Retinal pigment epithelial cell (primary cell): Measurements from ENCODE around the gene INPP5E.

Experiments
- DNase-seq: peaks from one replicate; pipeline ENCODE4 v3.0.0-alpha.2; 2010; ENCODE audit warnings: low read depth
- H3K4me3 ChIP-seq: 2 replicates; pipeline ENCODE4 v1.5.1; 2011; ENCODE audit warnings: mild to moderate bottlenecking, low read length, control low read depth, moderate library complexity
- TF ChIP-seq, protein P1 (sequence below): conservative IDR thresholded peaks from 2 replicates; pipeline ENCODE4 v1.5.1; 2011; ENCODE audit warnings: low read depth, low read length, control low read depth, inconsistent platforms

The INPP5E gene, protein sequence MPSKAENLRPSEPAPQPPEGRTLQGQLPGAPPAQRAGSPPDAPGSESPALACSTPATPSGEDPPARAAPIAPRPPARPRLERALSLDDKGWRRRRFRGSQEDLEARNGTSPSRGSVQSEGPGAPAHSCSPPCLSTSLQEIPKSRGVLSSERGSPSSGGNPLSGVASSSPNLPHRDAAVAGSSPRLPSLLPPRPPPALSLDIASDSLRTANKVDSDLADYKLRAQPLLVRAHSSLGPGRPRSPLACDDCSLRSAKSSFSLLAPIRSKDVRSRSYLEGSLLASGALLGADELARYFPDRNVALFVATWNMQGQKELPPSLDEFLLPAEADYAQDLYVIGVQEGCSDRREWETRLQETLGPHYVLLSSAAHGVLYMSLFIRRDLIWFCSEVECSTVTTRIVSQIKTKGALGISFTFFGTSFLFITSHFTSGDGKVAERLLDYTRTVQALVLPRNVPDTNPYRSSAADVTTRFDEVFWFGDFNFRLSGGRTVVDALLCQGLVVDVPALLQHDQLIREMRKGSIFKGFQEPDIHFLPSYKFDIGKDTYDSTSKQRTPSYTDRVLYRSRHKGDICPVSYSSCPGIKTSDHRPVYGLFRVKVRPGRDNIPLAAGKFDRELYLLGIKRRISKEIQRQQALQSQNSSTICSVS

DNA sequence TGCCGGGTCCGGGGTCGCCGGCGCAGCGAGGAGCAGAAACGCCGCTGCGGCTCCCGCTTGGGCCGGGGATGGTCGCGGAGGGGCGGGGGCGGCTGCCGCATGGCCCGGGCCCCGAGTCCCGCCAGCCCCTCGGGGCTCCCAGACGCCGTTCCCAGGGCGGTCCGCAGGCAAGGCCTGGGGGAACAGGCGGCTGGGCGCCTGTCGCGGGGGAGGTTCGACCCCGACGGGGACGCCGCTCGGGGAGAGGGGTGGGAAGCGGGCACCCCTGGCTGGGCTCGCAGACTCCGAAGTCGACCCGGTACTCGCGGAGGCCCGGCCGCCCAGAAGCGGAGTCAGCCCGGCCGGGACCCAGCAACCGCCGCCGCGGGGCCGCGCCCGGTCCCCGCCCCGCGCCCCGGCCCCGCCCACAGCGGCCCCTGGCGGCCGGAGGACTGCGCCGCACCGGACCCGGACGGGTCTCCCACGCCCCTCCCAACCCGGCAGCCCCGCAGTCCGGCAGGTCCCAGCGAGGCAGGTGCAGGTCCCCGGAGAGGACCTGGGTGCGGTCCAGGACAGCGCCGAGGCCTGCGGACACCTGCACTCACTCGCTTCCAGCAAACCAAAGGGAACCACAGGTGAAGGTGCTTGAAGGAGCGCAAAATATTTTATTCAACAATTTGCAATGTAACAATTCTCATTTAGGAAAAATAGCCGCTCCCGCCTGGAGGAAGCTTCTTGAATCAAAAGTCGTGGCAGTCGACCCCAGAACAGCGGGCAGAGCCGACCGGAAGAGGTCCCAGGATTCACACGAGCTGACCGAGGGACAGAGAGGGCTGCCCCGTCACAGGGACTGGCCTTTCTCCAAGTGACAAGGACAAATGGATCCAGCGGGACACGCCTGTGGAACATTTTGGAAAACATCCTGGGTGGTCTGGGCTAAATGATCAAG is at the start of gene INPP5E:
TSS of gene INPP5E (minus strand) at position 365 of the 928 bp plus-strand sequence. CDS start 426 bp downstream, outside the sequence.
- peak within 1 kb of the TSS; percentile 68 for H3K4me3 ChIP-seq
- DNase-seq: no peak
- TF ChIP-seq, protein P1, sequence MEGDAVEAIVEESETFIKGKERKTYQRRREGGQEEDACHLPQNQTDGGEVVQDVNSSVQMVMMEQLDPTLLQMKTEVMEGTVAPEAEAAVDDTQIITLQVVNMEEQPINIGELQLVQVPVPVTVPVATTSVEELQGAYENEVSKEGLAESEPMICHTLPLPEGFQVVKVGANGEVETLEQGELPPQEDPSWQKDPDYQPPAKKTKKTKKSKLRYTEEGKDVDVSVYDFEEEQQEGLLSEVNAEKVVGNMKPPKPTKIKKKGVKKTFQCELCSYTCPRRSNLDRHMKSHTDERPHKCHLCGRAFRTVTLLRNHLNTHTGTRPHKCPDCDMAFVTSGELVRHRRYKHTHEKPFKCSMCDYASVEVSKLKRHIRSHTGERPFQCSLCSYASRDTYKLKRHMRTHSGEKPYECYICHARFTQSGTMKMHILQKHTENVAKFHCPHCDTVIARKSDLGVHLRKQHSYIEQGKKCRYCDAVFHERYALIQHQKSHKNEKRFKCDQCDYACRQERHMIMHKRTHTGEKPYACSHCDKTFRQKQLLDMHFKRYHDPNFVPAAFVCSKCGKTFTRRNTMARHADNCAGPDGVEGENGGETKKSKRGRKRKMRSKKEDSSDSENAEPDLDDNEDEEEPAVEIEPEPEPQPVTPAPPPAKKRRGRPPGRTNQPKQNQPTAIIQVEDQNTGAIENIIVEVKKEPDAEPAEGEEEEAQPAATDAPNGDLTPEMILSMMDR: peak; percentile 48

DNA sequence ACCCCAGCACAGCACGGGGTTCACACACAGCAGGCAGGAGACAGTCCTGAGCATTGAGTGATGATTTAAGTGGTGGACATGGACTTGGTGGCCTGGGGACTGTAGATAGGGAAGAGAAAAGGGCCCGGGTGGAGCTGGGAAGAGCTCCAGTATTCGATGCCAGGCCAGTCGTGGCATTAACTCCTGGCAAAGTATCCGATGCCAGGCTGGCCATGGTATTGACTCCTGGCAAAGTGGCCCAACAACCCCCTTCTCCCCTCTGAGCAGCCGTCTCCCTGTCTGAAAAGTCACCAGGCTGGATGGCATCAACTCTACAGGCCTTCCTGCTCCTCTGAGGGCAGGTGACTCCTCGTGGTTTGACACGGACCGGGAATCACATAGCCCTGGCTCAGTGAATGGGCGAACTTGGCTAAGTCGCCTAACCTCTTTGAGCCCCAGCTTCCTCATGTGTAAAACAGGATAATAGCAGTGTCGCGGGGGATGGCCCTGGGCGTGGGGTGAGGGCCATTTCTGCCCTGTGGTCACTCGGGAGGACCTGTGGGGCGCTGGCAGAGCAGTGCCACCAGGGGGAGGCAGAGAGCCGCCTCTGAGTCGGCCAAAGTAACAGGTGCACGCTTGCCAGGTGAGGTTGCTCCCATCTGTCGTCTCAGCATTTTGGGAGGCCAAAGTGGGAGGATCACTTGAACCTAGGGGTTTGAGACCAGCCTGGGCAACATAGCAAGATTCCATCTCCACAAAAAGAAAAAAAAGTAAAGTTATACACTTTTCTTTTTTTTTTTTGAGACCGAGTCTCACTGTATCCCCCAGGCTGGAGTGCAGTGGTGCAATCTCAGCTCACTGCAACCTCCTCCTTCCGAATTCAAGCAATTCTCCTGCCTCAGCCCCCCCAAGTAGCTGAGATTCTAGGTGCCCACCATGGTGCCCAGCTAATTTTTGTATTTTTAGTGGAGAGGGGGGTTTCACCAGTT is 48.9 kb upstream of the INPP5E start:
- no peak for DNase-seq
- TF ChIP-seq, protein P1: peak; percentile 96
- H3K4me3 ChIP-seq: no peak overlapping the region

DNA sequence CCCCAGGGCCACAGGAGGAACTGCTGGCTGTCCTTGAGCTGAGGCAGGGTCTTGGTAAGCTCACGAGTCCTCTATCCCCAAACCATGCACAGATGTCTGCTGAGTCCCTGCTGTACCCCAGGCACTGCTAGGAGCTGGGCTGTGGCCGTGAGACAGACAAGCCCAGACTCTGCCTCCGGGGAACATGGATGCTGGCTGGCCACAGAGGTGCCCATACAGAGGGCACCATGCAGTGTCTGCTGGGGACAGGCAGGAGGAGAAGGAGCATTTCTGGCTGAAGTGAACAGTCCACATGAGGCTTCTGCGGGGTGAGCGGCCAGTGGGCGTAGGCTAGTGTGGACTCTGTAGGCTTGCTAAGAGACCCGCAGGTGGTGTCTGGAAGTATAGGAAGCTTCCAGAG is 48.0 kb upstream of the INPP5E start:
- H3K4me3 ChIP-seq: no peak overlapping the region
- TF ChIP-seq, protein P1: no peak
- no peak for DNase-seq

DNA sequence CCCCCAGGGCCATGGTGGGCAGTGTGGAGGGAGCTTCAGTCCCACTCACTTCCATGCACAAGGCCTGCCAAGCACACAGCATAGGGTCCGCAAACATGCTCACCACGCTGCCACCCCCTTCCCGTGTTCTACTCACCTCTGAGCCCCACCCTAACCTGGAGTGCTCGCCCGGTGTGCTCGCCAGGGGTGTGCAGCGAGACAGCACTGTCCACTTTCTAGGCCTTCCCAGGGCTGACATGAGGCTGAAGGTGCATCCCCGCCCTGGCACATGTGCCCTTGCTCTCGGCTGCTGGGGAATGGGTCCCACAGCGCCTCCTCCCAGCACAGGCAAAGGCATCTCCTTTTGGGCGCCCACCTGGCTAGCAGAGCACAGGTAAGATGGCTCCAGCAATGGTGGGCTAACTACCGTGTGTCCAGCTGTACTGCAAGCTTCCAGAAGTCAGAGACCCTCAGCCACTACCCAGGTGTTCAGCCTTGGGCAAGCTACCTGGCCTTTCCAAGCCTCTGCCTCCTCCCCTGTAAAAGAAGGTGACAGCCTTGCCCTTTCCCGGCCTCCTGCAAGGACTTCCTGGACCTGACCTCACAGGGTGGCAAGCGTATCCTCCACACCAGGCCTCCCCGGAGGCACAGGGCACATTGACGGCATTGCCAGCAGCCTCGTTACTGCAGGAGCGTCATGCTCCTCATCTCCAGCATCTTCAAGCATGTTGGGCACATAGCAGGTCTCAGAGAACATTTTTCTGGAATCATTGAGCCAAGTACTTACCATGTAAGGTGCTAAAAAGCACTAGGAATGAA is 47.4 kb upstream of the INPP5E start:
- TF ChIP-seq, protein P1: no peak
- no peak for DNase-seq
- H3K4me3 ChIP-seq: no peak overlapping the region

DNA sequence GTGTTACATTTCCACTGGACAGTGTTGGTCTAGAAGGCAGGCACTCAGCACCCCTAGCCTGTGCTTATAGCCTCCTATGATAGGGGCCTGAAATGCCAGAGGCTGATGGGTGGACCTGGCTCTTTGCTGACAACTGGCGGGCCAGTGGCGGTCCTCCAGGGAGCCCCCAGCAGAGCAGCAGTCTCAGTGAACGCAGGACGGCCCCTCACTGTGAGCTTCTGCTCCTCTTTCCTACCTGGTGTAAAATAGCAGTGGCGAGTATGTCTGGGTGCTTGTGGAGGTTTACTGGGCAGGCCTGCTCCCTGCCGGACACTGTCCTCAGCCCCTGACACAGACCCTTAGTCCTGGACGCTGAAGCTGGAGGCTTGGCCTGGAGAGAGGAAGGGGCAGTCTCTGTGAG is 46.5 kb upstream of the INPP5E start:
- DNase-seq: no peak
- TF ChIP-seq, protein P1: no peak
- H3K4me3 ChIP-seq: no peak overlapping the region
